ENCODE measurements around the gene CAMK2D.

DNA sequence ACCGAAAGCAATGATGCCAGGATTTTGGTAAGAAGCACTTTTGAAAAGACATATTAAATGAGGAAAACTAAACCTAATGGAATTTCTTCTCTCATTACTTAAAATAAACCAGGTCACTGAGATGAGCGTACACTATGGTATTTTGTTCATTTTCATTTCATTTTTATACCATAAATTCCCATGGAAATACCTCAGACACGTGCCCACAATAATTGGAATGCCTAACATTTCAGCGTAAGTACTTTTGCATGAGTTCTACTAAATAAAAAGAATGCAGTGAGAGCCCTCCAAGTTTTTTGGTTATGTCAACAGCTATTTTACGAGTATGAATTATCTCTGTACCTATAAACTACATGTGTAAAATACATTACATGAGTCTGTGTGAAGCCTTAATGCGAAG is 3.2 kb downstream of the CAMK2D start:
- TF ChIP-seq, protein P1, sequence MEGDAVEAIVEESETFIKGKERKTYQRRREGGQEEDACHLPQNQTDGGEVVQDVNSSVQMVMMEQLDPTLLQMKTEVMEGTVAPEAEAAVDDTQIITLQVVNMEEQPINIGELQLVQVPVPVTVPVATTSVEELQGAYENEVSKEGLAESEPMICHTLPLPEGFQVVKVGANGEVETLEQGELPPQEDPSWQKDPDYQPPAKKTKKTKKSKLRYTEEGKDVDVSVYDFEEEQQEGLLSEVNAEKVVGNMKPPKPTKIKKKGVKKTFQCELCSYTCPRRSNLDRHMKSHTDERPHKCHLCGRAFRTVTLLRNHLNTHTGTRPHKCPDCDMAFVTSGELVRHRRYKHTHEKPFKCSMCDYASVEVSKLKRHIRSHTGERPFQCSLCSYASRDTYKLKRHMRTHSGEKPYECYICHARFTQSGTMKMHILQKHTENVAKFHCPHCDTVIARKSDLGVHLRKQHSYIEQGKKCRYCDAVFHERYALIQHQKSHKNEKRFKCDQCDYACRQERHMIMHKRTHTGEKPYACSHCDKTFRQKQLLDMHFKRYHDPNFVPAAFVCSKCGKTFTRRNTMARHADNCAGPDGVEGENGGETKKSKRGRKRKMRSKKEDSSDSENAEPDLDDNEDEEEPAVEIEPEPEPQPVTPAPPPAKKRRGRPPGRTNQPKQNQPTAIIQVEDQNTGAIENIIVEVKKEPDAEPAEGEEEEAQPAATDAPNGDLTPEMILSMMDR (IDR thresholded peaks at IDR 0.05): no peak
- TF ChIP-seq POLR2A (IDR thresholded peaks at IDR 0.05; ENCODE audit: low read depth) (no peak), EP300 (IDR thresholded peaks at IDR 0.05) (no peak)

All from esophagus muscularis mucosa (tissue), 4 donors.